GM21447 (cell line): ENCODE data around the gene HSP90AB1.

Source experiments
- ATAC-seq: cut with Tn5 transposase; IDR thresholded peaks from one replicate; pipeline ENCODE4 v1.9.1; 2021; ENCODE audit not compliant: unreplicated experiment

The HSP90AB1 gene

DNA sequence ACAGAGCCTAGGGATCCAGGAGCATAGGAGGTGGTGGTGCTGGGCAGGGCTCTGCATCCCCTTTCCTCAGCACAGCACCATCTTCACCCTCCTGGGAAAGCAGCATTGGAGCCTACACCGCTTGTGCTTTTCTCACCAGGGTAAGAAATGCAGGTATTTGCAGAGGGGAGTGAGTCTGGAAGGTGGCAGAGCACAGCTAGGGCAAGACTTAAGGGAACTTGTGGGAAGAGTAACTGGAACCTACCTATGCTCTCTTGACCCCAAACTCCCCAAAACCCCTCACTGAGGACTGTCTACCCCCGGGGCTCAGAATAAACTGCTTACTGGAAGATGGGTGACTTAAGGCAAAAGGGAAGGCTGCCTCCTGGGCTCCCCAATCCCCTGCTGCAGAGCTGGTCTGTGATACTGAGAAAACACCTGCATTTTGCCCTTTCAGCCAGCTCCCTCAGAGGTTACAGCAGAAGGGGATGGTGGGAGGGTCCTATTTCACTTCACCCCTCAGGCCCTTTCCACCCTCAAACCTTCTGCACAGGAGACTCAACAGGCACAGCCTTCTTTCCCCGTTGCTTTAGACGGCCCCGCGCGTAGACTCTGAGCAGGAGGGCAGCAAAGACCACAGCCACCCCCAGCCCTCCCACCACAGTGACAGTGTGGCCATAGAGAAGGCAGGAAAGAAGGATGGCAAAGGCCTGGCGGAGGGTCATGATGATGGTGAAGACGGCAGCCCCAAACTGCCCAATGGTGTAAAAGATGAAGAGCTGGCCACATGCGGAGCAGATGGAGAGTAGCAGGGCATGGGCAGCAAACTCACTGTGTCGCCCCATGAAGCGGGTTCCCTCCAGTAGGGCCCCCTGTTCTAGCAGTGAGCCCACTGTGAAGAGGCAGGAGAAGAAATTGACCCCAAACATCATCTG, 7.5 kb downstream of the HSP90AB1 start:
- no peak for ATAC-seq

DNA sequence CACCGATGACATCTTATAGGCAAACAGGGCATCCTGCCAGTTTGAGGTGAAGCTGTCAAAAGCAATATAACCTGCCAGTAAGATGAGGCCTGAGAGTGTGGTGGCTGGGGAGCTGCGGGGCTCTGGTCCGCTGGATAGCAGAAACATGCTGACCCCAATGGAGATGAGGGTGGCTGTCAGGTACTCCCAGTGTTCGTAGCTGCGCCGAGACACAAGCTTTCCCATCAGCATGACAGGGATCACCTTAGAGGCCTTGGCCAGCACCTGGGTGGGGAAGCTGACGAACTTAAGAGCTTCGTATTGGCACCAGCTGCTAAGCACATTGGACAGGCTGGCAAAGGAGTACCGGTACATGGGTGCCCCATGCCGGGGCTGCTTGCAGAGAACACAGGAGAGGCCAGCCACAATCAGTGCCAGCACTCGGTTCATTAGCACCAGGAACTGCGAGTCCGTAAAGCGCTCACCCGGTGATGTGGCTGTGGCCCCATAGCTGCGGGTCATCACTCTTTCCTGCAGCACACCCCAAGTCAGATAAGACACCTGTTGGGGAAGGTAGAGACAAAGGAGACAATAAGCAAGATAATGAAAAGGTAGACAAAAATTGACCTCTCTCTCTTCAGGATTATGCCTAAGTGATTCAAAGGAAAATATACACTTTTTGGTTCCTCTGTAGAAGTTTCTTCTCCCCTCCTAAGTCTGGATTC, 8.4 kb downstream of the HSP90AB1 start:
- no peak for ATAC-seq

DNA sequence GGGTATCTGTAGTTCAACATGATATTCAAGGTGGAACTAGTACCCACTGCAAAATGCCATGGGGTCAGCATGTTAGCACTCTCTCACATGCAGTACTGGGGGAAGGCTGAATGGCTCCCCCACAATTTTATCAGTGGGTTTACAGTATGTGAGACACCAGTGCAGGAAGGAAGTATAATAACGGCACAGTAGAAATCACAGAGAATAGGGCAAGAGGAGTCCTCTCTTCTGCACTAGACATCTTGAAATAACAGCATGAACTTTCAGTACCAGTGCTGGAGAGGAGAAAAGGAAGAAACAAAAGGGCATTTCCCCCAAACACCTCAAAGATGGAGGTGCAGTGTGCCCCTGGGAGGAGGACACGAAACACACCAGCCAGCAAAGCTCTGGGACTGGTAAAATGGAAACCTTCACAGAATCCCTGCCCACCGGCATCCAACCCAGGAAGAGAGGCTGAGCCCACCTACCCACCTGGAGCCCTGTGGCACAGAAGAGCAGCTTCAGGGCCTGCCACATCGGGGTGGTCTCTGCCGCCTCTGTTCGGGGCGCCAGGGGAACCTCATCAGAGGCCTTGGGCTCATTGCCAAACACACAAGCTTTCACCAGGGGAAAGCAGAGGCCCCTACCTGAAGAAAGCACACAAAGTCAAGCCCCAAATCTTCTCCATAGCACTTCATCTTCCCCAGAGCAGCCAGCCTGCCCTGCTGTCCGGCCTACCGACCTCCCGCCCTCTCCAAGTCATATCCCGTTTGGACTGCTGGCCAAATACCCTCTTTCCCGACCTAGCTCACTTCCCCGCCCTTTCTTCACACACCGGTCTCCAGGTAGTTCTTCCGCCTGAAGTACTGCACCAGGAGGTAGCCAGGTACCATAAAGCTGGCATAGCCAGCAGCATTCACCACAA, 9.2 kb downstream of the HSP90AB1 start:
- ATAC-seq: no peak

DNA sequence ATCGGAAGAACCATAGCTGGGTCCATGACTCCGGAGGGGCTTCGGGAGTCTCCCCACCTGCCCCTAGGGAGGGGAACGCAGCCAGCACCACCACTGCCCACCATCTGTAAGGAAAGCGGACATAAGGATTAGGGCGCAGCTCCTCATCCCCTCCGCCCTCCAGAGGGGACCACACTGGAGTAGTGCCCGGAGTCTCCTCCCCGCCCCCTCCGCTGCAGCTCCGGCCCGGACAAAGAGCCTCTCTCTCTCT, 9.8 kb downstream of the HSP90AB1 start:
- ATAC-seq: no peak

DNA sequence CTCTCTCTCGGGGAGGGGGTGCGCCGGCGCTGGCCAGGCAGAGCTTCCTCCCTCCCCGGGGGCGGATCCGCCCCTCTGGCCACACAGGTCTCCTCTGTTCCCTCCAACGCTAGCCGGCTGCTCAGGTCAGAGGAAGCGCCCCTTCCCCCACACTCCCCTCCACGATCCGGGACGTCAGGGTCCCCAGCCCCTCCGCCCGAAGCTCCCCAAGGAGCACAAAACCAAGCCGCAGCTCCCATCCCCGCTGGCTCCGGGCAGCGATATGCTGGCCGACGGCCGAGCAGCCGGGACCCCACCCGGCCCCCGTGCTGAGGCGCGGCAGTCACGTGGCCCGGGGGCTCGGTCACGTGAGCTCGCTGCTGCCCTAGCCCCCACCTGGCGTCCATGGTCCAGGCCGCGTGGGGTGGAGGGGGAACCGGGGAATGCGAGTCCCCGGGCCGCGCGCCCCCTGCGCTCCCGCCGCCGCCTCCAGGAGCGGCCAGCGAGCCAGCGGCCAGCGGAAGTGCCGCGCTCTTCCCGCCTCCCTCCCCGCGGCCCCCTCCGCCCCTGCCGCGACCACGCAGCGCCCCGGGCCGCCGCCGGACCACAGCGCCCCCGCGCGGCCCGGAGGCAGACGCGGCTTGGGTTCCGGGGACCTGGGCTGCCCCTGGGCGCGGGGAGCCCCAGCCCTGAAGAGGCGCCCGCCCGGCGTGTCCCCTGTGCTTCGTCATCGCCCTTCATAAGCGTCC, 10.3 kb downstream of the HSP90AB1 start, which contains the start of gene SLC35B2:
TSS of gene SLC35B2 (minus strand) at position 504 of the 728 bp plus-strand sequence. CDS start at position 386, 118 bp downstream.
- ATAC-seq: peak; percentile 27

DNA sequence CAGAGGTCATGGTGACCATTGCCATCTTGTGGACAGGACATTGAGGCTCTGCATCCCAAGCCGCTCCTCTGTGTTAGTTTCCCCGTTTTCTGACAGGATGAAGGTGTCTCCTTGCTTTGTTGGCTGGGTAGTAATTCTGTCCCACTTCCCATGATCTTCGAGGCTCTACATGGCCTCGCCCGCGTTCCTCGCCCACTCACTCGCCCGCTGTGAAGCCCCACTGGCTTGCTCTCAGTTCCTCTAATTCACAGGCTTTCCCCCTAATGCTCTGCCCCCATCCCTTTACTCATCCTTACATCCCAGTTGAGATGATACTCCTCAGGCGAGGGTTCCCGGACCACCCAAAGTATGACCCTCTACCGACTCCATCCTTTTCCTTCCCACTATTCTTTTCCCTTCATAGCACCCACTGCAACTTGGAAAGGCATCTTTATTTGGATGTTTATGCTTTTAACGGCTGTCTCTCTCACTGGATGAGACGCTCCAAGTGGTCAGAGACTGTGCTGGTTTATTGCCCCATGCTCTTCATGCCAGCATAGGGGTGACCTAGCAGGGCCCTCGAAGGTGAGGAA, 10.9 kb downstream of the HSP90AB1 start:
- peak; percentile 17 for ATAC-seq

DNA sequence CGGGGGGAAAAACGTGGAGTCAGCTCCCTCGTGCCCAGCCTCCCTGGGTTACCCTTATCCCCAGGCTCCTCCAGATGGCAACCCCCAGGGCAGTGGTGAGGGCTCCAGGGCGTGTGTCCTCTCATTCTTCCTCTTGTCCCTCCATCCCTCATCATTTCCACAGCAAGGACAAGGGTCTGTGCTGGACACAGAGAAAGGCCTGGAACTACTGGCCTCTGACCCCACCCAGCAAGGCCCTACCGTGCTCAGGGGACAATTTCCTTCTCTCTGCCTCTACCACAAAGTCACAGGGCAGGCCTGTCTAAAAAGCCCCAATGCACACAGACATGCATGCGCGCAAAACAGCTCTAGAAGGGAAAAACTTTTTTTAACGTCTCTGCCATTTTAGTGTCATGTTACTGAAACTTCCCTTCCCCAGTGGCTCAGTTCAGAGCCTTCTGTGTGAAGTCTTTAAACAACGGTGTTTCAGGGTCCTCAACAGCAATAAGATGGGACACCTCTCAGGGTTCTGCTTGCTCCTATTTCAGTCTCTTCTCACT, 11.5 kb downstream of the HSP90AB1 start:
- ATAC-seq: no peak

DNA sequence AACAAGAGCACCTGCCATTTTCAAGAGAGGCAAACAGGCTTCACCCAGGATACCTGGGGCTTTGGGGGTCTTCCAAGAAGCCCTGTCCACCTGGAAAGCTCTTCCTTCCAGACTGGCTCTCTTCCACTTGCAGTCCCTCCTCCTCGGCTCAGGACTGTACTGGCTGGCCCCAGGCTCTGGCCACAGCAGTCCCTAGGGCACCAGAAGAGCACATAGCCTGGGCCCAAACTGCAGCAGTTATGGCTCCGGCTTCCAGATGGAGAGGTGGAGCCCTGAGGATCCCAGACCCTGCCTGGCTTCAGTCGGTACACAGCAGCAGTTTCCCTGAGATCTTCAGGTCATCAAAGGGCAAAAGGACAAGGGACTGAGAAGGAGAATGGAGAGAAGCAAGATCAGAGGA, 12.0 kb downstream of the HSP90AB1 start:
- no peak for ATAC-seq

DNA sequence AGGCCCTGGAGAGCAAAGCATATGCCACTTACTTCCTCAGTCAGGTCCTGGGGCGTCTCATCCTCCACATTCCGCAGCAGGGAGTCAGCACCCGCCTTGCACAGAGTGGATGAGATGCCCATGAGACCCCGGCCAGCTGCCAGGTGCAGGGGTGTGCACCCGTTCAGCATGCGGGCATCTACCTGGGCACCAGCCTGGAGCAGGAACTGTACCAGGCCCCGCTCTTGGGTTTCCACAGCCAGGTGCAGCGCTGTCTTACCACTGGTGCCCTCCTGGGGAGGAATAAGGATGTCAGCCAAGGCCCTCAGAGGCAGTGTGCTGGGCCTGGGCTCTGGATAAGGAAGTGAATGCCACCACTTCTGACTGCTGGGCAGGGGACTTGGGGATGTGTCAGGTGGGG, 13.1 kb downstream of the HSP90AB1 start:
- no peak for ATAC-seq

DNA sequence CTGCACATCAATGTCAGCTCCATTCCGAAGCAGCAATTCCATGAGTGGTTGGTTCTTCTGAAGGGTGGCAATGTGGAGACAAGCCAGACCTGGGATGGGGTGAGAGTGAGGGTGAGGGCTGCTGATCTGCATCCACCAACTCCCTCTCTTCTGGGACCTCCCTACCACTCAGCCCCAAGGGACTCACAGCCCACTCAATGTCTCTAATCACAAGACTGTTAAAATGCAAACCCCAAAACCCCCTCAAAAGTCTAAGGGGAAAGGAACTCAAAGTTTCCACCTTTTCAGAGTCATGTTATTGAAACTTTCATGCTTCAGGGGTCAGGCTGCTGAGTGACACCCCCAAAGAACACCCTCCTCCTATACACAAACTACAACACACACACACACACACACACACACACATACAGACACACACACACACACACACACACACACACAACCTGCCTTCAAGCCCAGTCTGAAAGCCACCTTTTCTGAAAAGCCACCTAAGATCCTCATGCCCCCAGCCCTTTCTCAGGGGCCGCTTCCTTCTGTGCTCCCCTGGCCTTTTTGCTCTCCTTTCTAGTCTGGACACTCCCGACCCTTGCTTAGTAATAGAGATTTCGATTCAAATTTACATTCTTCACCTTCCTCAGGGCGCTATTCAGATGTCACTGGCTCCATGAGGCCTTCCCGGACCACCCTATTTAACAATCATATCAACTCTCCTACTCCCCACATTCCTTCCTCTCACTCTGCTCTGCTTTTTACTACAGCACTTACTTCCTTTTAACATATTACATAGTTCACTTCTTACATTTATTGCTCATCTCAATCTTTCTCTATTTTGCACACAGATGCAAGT, 13.8 kb downstream of the HSP90AB1 start:
- no peak for ATAC-seq

DNA sequence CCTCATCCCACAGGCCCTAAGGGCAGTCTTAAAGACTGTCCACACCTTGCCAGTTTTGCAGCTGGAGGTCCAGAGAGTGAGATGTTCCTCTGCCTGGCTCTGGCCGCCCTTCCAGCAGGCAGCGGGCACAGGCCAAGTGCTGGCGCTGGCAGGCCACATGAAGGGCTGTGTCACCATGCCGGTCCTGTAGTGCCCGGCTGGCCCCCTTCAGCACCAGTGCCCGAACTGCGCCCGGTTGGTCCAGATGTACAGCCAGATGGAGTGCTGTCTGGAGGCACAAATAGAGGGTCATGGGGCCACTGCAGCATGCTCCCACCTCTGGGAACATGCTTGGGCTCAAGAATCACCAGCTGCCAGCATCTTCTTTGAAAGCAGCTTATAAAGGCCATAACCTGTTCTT, 14.7 kb downstream of the HSP90AB1 start:
- ATAC-seq: no peak

DNA sequence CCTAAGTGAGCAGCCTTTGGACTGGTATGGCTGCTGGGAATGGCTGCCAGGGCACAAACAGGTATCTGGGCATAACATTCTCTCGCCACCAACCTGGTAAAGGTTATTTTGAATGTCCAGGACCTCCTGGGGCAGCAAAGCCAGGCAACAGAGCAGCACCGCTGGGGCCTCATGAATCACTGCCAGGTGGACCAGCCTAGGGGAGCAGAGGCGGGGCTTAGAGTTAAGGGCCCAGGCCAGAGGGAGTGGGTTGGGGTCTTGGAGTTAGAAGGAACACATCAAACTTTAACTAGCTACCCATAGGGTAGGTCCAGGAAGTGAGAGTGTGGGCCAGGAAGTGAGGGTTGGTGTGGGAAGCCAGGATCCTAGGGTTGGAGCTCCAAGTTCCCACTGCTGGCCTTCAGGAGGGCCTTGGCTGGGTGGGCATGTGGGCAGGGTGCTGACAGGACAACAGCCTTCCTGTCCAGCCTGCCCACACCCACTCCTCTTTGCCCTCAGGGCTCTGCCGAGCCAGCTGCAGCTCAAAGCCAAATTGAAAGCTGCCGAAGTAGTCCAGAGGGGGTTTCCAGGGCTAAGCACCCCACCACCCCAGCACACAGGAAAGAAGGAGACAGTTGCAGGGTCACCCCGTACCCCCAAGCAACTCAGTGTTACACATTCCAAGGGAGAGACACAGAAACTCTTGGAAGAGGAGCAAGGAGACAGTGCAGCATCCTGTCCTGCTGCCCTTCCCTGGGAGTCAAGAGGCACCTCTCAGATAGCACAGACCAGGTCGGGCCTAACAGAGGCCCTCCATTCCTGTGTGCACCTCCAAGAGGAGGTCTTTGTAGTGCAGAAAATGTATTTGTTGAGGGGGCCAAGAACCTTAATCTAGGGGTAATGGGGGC, 15.8 kb downstream of the HSP90AB1 start:
- ATAC-seq: no peak

DNA sequence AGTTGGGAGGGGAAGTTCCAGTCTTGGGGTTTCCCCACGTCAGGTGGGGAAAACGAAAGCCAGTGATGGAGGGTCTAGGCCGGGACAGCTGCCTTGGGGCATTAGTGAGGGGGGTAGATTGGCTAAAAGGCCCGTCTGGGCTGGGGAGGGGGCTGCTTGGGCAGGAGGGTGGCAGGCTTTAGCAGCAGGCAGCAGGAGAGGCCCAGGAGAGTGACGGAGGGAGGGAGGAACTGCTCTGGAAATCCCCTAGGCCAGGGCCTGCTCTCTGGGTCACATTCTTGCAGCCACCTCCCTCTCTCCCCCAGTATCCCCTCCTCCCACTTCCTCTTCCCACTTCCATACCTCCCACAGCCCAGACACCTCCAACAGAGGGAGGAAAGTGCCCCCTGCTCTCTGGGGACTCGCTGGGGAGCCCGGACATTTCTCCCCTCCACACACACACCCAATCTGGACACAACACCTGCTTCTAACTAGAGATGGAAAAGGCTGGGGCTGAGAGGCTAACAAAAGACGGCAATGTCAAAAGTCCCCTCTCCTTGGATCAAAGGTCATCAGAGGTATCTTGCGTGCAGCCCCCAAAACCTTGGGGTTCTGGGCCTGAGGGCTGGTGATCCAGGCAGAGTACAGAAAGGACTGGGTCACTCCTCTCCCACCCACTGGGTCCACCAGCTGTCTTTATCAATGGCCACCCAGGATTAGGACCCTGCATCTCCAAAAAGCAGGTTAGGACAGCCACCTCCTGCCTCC, 16.6 kb downstream of the HSP90AB1 start:
- no peak for ATAC-seq

DNA sequence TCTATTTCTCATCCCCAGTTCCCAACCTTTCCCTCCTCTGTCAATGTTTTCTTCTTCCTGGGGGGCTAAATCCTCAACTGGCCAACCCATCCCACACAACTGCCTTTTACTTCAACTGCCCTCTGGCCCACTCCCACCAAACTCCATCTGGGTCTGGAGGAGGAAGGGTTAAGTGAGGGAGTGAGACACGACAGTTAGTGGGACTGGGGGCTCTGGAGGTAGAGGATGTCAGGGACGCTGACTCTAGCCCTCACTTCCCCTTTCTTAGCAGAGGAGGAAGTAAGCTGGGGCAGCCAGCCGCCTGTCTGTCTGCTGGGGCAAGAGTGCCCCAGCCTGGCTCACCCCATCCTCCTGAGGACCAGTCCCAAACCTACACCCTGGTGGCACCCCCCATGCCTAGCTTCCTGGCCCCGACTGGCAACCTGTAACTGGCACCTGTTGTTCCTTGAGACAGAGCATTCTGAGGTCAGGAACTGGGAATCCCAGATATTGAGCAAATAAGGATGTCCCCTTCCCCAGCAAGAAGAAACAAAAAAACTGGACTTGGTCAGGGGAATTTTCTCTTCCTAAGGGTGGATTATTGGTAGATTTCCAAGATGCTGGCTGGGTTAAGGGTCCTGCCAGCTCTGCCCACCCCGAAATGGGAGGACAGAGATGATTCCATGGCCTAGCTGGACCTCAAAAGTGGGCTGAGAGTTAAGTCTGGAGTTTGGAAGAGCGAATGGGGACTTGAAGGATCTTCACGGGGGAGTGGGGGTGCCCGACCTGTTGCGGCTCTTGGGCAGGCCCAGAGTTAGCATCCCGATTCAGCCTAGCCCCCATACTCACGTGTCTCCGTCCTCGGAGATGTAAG, 17.5 kb downstream of the HSP90AB1 start:
- no peak for ATAC-seq

DNA sequence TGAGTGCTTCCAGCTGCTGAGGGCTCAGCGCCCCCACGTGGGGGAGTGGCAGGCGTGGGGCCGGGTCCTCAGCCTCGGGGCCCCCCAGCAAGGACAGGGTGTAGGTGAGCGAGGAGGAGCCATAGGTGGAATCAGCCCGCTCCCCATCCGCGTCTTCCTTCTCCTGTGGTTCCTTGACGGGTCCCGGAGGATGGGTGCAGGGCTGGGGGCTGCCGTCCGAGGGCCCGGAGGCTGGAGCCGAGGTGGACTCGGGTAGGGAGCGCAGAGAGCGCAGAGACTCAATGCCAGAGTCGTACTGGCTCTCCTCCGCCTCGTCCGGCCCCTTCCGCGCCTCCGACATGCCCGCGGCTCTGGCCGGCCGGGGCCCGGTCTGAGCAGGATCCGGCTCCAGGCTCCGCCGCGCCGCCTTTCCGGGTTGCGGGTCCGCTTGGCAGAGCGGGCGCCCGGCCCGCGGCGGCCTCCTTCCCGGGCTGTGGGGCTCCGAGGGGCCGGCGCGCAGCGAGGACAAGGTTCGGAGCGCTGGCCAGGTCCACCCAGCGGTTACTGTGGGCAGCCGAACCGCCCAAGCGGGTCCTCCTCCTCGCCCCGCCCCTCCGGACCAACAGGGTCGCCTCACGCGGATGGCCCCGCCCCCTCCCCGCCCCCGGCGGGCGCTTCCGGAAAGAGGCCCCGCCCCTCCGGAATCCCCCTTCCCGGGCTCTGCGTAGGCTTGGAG, 18.3 kb downstream of the HSP90AB1 start, which contains the start of gene NFKBIE:
TSS of gene NFKBIE (minus strand) at position 545 of the 715 bp plus-strand sequence. CDS start at position 340, 205 bp downstream.
- peak; percentile 28 for ATAC-seq

DNA sequence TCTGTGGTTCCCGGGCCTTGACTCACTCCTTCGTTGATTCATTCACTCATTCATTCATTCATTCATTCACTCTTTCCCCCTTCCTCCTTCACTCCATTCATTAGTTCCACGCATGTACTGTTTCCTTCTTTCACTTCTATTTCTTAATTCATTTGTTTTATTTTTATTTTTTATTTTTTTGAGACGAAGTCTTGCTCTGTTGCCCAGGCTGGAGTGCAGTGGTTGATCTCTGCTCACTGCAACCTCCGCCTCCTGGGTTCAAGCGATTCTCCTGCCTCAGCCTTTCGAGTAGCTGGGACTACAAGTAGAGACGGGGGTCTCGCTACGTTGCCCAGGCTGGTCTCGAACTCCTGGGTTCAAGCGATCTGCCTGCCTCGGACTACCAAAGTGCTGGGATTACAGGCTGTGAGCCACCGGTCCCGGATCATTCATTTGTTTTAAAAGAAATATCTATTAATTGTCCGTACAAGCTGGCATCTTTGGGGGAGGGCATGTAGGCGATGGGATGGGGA, 18.9 kb downstream of the HSP90AB1 start:
- ATAC-seq: no peak
